ENCODE measurements around the gene ZNF423. TPM values are rescaled to one million over a fixed set of nuclear protein-coding genes. Genes with fewer than 3 reads are reported as not detected.
A peak's percentile ranks its signal among the peaks of the same experiment; 100 is the strongest.

Gene ZNF423
- total RNA-seq, 4 donors from 2014 or later, result 0.67 to 3.7 (median 2.2) TPM

DNA sequence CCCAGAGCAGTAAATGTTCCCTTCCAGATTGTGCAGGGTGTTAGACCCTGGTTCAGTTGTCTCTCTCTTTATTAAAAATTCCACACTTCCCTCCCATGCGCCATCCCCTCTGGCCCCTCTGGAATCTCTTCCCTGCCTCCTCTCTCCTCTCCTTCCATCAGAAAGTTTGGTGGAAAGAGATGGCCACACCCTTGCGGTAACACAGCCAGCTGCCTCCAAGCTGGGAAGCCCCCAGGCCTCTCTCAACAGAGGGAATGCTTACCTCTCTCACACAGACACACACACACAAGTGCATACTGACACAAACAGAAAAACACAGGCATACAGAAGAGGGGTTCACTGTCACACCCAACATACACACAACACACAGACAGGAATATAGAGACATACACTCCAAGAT, 261.8 kb downstream of the ZNF423 start:
- 73 to 94% methylated on average over 2 of the region's 2 CpGs for WGBS, 2 donors
- intact Hi-C loops (cut with DNase I; ENCODE audit: low total_unique reads), result no loop called here
- DNase-seq (ENCODE audit: low spot score in 2 of 2), result peak in 1 of 2 donors; percentile 39
- no peak overlapping the region for H3K4me3 ChIP-seq (ENCODE audit: low read depth, poor library complexity, severe bottlenecking)
- TF ChIP-seq, protein P1, sequence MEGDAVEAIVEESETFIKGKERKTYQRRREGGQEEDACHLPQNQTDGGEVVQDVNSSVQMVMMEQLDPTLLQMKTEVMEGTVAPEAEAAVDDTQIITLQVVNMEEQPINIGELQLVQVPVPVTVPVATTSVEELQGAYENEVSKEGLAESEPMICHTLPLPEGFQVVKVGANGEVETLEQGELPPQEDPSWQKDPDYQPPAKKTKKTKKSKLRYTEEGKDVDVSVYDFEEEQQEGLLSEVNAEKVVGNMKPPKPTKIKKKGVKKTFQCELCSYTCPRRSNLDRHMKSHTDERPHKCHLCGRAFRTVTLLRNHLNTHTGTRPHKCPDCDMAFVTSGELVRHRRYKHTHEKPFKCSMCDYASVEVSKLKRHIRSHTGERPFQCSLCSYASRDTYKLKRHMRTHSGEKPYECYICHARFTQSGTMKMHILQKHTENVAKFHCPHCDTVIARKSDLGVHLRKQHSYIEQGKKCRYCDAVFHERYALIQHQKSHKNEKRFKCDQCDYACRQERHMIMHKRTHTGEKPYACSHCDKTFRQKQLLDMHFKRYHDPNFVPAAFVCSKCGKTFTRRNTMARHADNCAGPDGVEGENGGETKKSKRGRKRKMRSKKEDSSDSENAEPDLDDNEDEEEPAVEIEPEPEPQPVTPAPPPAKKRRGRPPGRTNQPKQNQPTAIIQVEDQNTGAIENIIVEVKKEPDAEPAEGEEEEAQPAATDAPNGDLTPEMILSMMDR (IDR thresholded peaks at IDR 0.05), result no peak
- TF ChIP-seq POLR2A (IDR thresholded peaks at IDR 0.05), result no peak

GRCh38 chr16:49593424-49594040, 262.4 kb downstream of the ZNF423 start:
- TF ChIP-seq POLR2A (IDR thresholded peaks at IDR 0.05), result no peak
- no peak overlapping the region for H3K4me3 ChIP-seq (ENCODE audit: low read depth, poor library complexity, severe bottlenecking)
- intact Hi-C loops (cut with DNase I; ENCODE audit: low total_unique reads), result no loop called here
- DNase-seq (ENCODE audit: low spot score in 2 of 2), result peak in 1 of 2 donors; percentile 80
- 83 to 85% methylated on average over 7 to 8 of the region's 8 CpGs for WGBS, 2 donors

- intact Hi-C loops (cut with DNase I; ENCODE audit: low total_unique reads), result no loop called here
Observed at GRCh38 chr16:49592546-49593423, 263.1 kb downstream of the ZNF423 start.

DNA sequence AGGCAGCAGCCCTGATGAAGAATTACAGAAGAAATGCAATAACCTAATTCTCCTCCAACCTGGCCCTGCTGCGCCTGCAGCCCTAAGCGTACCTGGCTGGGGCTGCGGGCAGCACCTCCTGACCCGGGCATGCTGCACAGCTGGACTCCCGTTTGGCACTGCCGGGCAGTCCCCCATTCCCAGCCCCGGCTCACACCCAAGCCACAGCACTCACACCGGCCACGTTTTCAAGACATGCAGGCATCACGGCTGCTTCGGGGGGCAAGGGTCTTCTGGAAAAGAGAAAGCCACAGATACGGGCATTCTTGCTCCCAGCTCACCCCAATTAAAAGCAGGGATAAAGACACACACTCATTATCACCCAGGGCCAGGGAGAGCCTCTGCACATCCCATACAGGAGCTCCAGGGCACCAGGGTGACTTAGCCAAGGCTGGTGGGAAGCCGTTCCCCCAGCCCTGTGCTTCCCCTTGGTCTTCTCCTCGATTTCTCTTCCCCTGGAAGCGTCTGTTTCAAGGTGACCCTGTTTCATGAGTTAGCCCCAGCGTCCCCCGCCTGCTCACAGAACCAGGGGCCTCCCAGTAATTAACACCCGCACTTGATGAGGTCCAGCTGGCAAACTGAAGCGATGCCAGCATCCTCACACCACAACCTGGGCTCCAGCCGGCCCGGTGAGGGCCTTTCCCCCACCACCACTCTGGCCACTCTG, 265.6 kb downstream of the ZNF423 start:
- intact Hi-C loops (cut with DNase I; ENCODE audit: low total_unique reads), result no loop called here
- TF ChIP-seq POLR2A (IDR thresholded peaks at IDR 0.05), result no peak
- TF ChIP-seq, protein P1 (IDR thresholded peaks at IDR 0.05), result no peak
- DNase-seq (ENCODE audit: low spot score in 2 of 2), result peak in 1 of 2 donors; percentile 76
- WGBS, 2 donors, result 86 to 89% methylated on average over 19 to 21 of the region's 21 CpGs
- H3K4me3 ChIP-seq (ENCODE audit: low read depth, poor library complexity, severe bottlenecking), result no peak overlapping the region

More at GRCh38 chr16:49592546-49593423, 263.1 kb downstream of the ZNF423 start:
- WGBS, 2 donors, result 52 to 62% methylated on average over 13 of the region's 13 CpGs
- TF ChIP-seq, protein P1 (IDR thresholded peaks at IDR 0.05), result no peak
- TF ChIP-seq POLR2A (IDR thresholded peaks at IDR 0.05), result no peak
- peak in 1 of 2 donors; percentile 78 for DNase-seq (ENCODE audit: low spot score in 2 of 2)
- H3K4me3 ChIP-seq (ENCODE audit: low read depth, poor library complexity, severe bottlenecking), result no peak overlapping the region

DNA sequence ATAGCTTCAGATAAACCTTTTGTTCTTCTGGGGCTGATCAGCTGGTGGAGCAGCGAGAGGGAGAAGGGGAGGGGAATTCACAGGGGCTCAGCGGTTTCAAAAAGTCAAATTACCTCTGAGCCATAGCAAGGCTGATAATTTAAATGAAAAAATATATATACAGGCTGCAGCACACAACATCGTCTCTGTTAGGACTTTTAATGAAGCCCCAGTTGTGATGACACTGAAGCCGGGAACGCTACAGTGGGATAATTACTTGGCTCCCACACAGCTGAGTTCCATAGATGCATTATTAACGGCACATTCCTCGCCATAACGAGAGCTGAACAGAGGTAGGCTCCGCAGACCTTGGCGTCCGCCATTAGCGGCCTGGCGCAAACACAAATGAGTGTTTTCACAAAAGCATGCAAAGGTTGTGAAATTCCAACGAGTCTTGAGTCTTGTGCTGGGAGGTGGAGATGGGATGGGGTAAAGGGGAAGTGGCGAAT, 266.3 kb downstream of the ZNF423 start:
- intact Hi-C loops (cut with DNase I; ENCODE audit: low total_unique reads), result no loop called here
- peak in 1 of 2 donors; percentile 60 for DNase-seq (ENCODE audit: low spot score in 2 of 2)
- H3K4me3 ChIP-seq (ENCODE audit: low read depth, poor library complexity, severe bottlenecking), result no peak overlapping the region
- WGBS, 2 donors, result 82 to 83% methylated on average over 15 of the region's 15 CpGs
- no peak for TF ChIP-seq POLR2A (IDR thresholded peaks at IDR 0.05)
- TF ChIP-seq, protein P1 (IDR thresholded peaks at IDR 0.05), result no peak

Measured in lower leg skin (tissue), 4 donors.